ENCODE results near the gene ZBTB18. TPM values are rescaled to one million over a fixed set of nuclear protein-coding genes. Genes with fewer than 3 reads are reported as not detected.

Gene ZBTB18
- 10 to 100 TPM; 29.0 to 43.0 (median 33.8) TPM for total RNA-seq
- 10 to 100 TPM; 17.2 to 24.1 (median 23.1) TPM for polyA plus RNA-seq
- long read RNA-seq, donor 1, transcript ZBTB18-202 (2 exons, 3,740 nt): major isoform, 5 of 5 reads
- long read RNA-seq, donor 1, partial matches to known transcripts: 0 of 5 reads
- long read RNA-seq, donor 1, other reads (novel, unspliced or antisense): 0 of 5 reads
- long read RNA-seq, donor 2, transcript ZBTB18-202 (2 exons, 3,740 nt): major isoform, 5 of 5 reads
- long read RNA-seq, donor 2, partial matches to known transcripts: 0 of 5 reads
- long read RNA-seq, donor 2, other reads (novel, unspliced or antisense): 0 of 5 reads

DNA sequence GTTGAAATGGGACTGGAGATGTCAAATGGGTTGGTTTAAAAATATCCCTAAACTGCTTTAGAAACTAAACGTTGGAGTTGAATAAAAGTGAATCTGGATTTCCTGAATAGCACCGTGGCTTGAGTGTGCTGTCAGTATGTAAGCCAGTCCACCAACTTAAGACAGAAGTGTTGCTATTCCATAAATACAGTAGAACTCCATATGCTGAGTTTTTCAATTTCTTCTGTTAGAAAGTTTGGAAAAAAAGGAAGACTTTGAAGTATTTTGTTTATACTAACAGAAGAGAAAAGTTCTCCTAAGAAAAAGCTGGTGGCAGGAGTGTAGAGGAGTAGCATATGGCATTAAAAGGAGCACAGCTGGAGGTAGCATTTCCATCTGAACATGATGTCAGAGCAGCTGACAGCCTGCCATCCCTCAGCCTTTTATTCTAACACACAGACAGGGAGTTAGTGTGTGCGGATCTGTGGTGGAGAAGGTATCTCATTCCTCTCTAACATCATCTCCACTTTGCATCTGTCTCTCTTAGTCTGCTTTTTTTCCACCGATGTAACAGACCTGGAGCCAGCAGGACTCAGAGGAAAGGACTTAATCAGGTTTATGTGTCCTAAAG is at the start of gene ZBTB18:
ZBTB18 (plus strand) TSS at position 449 of the 610 bp plus-strand sequence; CDS start at position 598, 149 bp downstream.
- WGBS, 5 donors: 26 to 34% (median 28%) methylated on average over 4 of the region's 4 CpGs
- intact Hi-C loops (cut with DNase I; ENCODE audit: low total_unique reads): loop anchor here (10.0 kb wide), 1 partner anchor 224 kb away; no protein-coding TSS in a partner anchor
- peak within 1 kb of the TSS; percentile 65 to 100 (median 96) for H3K27ac ChIP-seq

GRCh38 chr1:244002721-244003120 is 48.4 kb upstream of the ZBTB18 start:
- H3K9me3 ChIP-seq: no peaks in the 10 kb centered on the region
- no peak for DNase-seq
- 25 to 49% (median 36%) methylated on average over 3 of the region's 3 CpGs for WGBS, 5 donors
- H3K36me3 ChIP-seq: no peaks in the 10 kb centered on the region
- H3K27ac ChIP-seq: no peak overlapping the region
- no peak for TF ChIP-seq CTCF (IDR thresholded peaks at IDR 0.05 in 8 of 11, conservative IDR thresholded peaks at IDR 0.05 in 3 of 11)
- TF ChIP-seq POLR2A (IDR thresholded peaks at IDR 0.05): no peak
- no peak for TF ChIP-seq POLR2AphosphoS5 (IDR thresholded peaks at IDR 0.05)
- H3K4me1 ChIP-seq: peaks cover 0 to 8% (median 0%) of the 10 kb centered on the region in 6 donors
- no peak overlapping the region for H3K4me3 ChIP-seq
- H3K27me3 ChIP-seq (replicated peaks in 1 of 7): no peaks in the 10 kb centered on the region
- intact Hi-C loops (cut with DNase I; ENCODE audit: low total_unique reads): no loop called here

More for the DNA sequence above, at the start of gene ZBTB18:
- H3K9me3 ChIP-seq: no peaks in the 10 kb centered on the region
- peaks cover 0 to 26% (median 21%) of the 10 kb centered on the region in 6 donors for H3K36me3 ChIP-seq
- no peak for DNase-seq
- no peaks in the 10 kb centered on the region for H3K27me3 ChIP-seq (replicated peaks in 1 of 7)
- no peak for TF ChIP-seq POLR2AphosphoS5 (IDR thresholded peaks at IDR 0.05)
- TF ChIP-seq CTCF (IDR thresholded peaks at IDR 0.05 in 8 of 11, conservative IDR thresholded peaks at IDR 0.05 in 3 of 11): no peak
- TF ChIP-seq POLR2A (IDR thresholded peaks at IDR 0.05): no peak
- H3K4me3 ChIP-seq: peak within 1 kb of the TSS in 7 of 8 donors; percentile 63 to 88 (median 68)
- H3K4me1 ChIP-seq: peaks cover 22 to 78% (median 45%) of the 10 kb centered on the region in 6 donors

DNA sequence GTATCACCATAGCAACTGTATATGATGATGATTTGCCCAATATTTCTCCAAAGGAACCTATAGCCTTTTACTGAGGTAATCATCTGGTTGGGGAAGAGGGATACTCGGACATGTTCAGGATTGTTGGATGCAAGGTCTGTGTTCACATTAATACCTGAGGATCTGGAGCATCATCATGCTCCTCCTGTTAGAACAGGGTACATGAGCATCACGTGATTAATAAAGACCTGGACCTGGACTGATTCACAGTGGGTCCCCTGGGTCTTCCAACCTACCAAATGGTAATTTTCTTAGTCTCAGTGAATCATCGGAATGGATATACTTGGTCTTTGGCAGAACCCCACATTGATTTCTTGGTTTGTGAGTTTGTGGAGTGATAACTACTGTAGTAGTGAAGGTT is 45.6 kb upstream of the ZBTB18 start:
- no peak for DNase-seq
- 79 to 91% (median 87%) methylated on average over 3 of the region's 3 CpGs for WGBS, 5 donors
- intact Hi-C loops (cut with DNase I; ENCODE audit: low total_unique reads): no loop called here

More for the DNA sequence above, 45.6 kb upstream of the ZBTB18 start:
- H3K27ac ChIP-seq: no peak overlapping the region
- no peak overlapping the region for H3K4me3 ChIP-seq
- H3K4me1 ChIP-seq: peaks cover 0 to 8% (median 0%) of the 10 kb centered on the region in 6 donors
- no peaks in the 10 kb centered on the region for H3K36me3 ChIP-seq
- H3K9me3 ChIP-seq: no peaks in the 10 kb centered on the region
- no peaks in the 10 kb centered on the region for H3K27me3 ChIP-seq (replicated peaks in 1 of 7)
- TF ChIP-seq CTCF (IDR thresholded peaks at IDR 0.05 in 8 of 11, conservative IDR thresholded peaks at IDR 0.05 in 3 of 11) (no peak), POLR2AphosphoS5 (IDR thresholded peaks at IDR 0.05) (no peak), POLR2A (IDR thresholded peaks at IDR 0.05) (no peak)

Measured in spleen (tissue), 13 donors.